WTC11 (cell line): ENCODE data around the gene TET3. TPM values are rescaled to one million over a fixed set of nuclear protein-coding genes. Genes with fewer than 3 reads are reported as not detected.

Experiments
- ATAC-seq: fragments of 200-7000 bp; cut with Tn5 transposase; 2 replicates; pipeline ENCODE4 v1.10.0; 2021; ENCODE audit warnings: mild to moderate bottlenecking, moderate library complexity
- CTCF ChIA-PET: fragments of 300-600 bp; sonication (Branson Sonifier 250); formaldehyde crosslinking; loops from one replicate; lab custom pipeline; 2021; ENCODE audit warnings: antibody characterized with exemption; lab: Charles Lee
- POLR2A ChIA-PET: fragments of 350-600 bp; sonication (Branson Sonifier 250); formaldehyde crosslinking; loops from one replicate; lab custom pipeline; 2021; ENCODE audit warnings: antibody characterized with exemption; lab: Charles Lee
- DNase-seq: peaks from one replicate; pipeline ENCODE4 v3.0.0; 2021; ENCODE audit warnings: low spot score
- H3K27ac Mint-ChIP-seq: 2 replicates; pipeline ENCODE4 v1.8.0; 2021; ENCODE audit warnings: mixed read lengths
- H3K27me3 Mint-ChIP-seq: 2 replicates; pipeline ENCODE4 v1.8.0; 2021; ENCODE audit warnings: low read depth, mild to moderate bottlenecking, moderate library complexity, mixed read lengths
- H3K36me3 Mint-ChIP-seq: 2 replicates; pipeline ENCODE4 v1.8.0; 2021; ENCODE audit warnings: mixed read lengths
- H3K4me1 Mint-ChIP-seq: 2 replicates; pipeline ENCODE4 v1.8.0; 2022; ENCODE audit warnings: mixed read lengths
- H3K4me3 Mint-ChIP-seq: 2 replicates; pipeline ENCODE4 v1.8.0; 2021; ENCODE audit warnings: mild to moderate bottlenecking, moderate library complexity, mixed read lengths
- H3K9me3 Mint-ChIP-seq: 2 replicates; pipeline ENCODE4 v1.8.0; 2021; ENCODE audit warnings: mixed read lengths
- ARID4B ChIP-seq: sonication (generic); formaldehyde crosslinking; IDR thresholded peaks from 2 replicates; pipeline ENCODE4 v1.8.0; 2023; ENCODE audit warnings: missing genetic modification reagents, mild to moderate bottlenecking, borderline replicate concordance
- ATF3 ChIP-seq: sonication (generic); formaldehyde crosslinking; conservative IDR thresholded peaks from 2 replicates; pipeline ENCODE4 v1.8.1; 2022; ENCODE audit warnings: mild to moderate bottlenecking, missing genetic modification reagents
- CTCF ChIP-seq: fragments of 200-600 bp; IDR thresholded peaks from 2 replicates; pipeline ENCODE4 v1.8.0; 2022; ENCODE audit warnings: antibody characterized with exemption
- ERG ChIP-seq: fragments of 250-450 bp; sonication (Bioruptor Pico); IDR thresholded peaks from 2 replicates; pipeline ENCODE4 v1.8.0; 2021; ENCODE audit warnings: mild to moderate bottlenecking
- FOXP1 ChIP-seq: sonication (generic); formaldehyde crosslinking; IDR thresholded peaks from 2 replicates; pipeline ENCODE4 v1.8.0; 2022; ENCODE audit warnings: missing genetic modification reagents, mild to moderate bottlenecking, moderate library complexity, borderline replicate concordance
- RELA ChIP-seq: sonication (generic); formaldehyde crosslinking; IDR thresholded peaks from 2 replicates; pipeline ENCODE4 v1.8.1; 2022; ENCODE audit warnings: missing genetic modification reagents, mild to moderate bottlenecking, borderline replicate concordance
- SMAD4 ChIP-seq: sonication (generic); formaldehyde crosslinking; IDR thresholded peaks from 2 replicates; pipeline ENCODE4 v1.8.0; 2022; ENCODE audit warnings: mild to moderate bottlenecking, missing genetic modification reagents
- SP1 ChIP-seq: sonication (generic); formaldehyde crosslinking; conservative IDR thresholded peaks from 2 replicates; pipeline ENCODE4 v1.8.1; 2022; ENCODE audit warnings: missing genetic modification reagents
- USF2 ChIP-seq: sonication (generic); formaldehyde crosslinking; IDR thresholded peaks from 2 replicates; pipeline ENCODE4 v1.8.1; 2023; ENCODE audit warnings: mild to moderate bottlenecking, missing genetic modification reagents, moderate library complexity
- ZNF138 ChIP-seq: sonication (generic); formaldehyde crosslinking; conservative IDR thresholded peaks from 2 replicates; pipeline ENCODE4 v1.8.1; 2022; ENCODE audit warnings: mild to moderate bottlenecking, moderate library complexity, missing genetic modification reagents
- ZNF232 ChIP-seq: sonication (generic); formaldehyde crosslinking; IDR thresholded peaks from 2 replicates; pipeline ENCODE4 v1.8.0; 2022; ENCODE audit warnings: mild to moderate bottlenecking, missing genetic modification reagents
- ZNF317 ChIP-seq: sonication (generic); formaldehyde crosslinking; IDR thresholded peaks from 2 replicates; pipeline ENCODE4 v1.8.1; 2023; ENCODE audit warnings: low read depth, mild to moderate bottlenecking, moderate library complexity, missing genetic modification reagents, borderline replicate concordance
- ZSCAN18 ChIP-seq: fragments of 250-450 bp; sonication (Bioruptor Pico); IDR thresholded peaks from 2 replicates; pipeline ENCODE4 v2.1.2; 2022; ENCODE audit warnings: mild to moderate bottlenecking, moderate library complexity
- total RNA-seq: library from RNA; stranded (reverse); gene quantifications from 3 replicates; pipeline ENCODE4 v1.2.3, GENCODE V29; 2021

Gene TET3
- total RNA-seq, 1 experiment from 2014 or later, result 19.3 TPM

GRCh38 chr2:73971722-73972121 is 13.0 kb upstream of the TET3 start (continued):
- no peak for TF ChIP-seq ZSCAN18 (CRISPR knock-in tag)
- no peak for TF ChIP-seq ZNF317 (CRISPR knock-in tag)
- TF ChIP-seq ARID4B (CRISPR knock-in tag), result no peak
- TF ChIP-seq, all 79 proteins: peak for 0

GRCh38 chr2:73972846-73973245 is 11.9 kb upstream of the TET3 start:
- no peak overlapping the region for H3K27ac Mint-ChIP-seq
- CTCF ChIA-PET, result no interaction called here
- TF ChIP-seq ZNF232 (CRISPR knock-in tag), result no peak
- no peak for TF ChIP-seq FOXP1
- no peak overlapping the region for H3K4me3 Mint-ChIP-seq
- H3K4me1 Mint-ChIP-seq, result peaks cover 15% of the 10 kb centered on the region
- peaks cover 9% of the 10 kb centered on the region for H3K27me3 Mint-ChIP-seq
- H3K36me3 Mint-ChIP-seq, result no peaks in the 10 kb centered on the region
- H3K9me3 Mint-ChIP-seq, result no peaks in the 10 kb centered on the region
- POLR2A ChIA-PET, result no interaction called here
- DNase-seq (no peak), ATAC-seq (no peak)

- H3K4me3 Mint-ChIP-seq, result no peak overlapping the region
- CTCF ChIA-PET, result no interaction called here
- H3K36me3 Mint-ChIP-seq, result no peaks in the 10 kb centered on the region
These were observed 9.0 kb upstream of the TET3 start for GRCh38 chr2:73975731-73976130.

More at GRCh38 chr2:73975731-73976130, 9.0 kb upstream of the TET3 start:
- no peaks in the 10 kb centered on the region for H3K9me3 Mint-ChIP-seq
- no peak overlapping the region for H3K27ac Mint-ChIP-seq
- H3K4me1 Mint-ChIP-seq, result peaks cover 26% of the 10 kb centered on the region
- TF ChIP-seq ERG (CRISPR knock-in tag) (no peak), USF2 (no peak), ZNF138 (CRISPR knock-in tag) (no peak), SP1 (no peak), ZNF317 (CRISPR knock-in tag) (no peak), CTCF (no peak), SMAD4 (CRISPR knock-in tag) (no peak), RELA (CRISPR knock-in tag) (no peak), ATF3 (CRISPR knock-in tag) (no peak)
- POLR2A ChIA-PET, result no interaction called here
- ATAC-seq (no peak), DNase-seq (no peak)
- H3K27me3 Mint-ChIP-seq, result peaks cover 35% of the 10 kb centered on the region
